GM12872 (cell line): ENCODE measurements around the gene LRP8.

Source experiments
- TF ChIP-seq, protein P1 (sequence below): IDR thresholded peaks from 3 replicates; pipeline ENCODE4 v1.5.1; 2011; ENCODE audit warnings: low read depth, mild to moderate bottlenecking, low read length, moderate library complexity; ENCODE audit not compliant: insufficient read depth

Gene LRP8

GRCh38 chr1:53346814-53347176, 18.9 kb upstream of the LRP8 start:
- TF ChIP-seq, protein P1, sequence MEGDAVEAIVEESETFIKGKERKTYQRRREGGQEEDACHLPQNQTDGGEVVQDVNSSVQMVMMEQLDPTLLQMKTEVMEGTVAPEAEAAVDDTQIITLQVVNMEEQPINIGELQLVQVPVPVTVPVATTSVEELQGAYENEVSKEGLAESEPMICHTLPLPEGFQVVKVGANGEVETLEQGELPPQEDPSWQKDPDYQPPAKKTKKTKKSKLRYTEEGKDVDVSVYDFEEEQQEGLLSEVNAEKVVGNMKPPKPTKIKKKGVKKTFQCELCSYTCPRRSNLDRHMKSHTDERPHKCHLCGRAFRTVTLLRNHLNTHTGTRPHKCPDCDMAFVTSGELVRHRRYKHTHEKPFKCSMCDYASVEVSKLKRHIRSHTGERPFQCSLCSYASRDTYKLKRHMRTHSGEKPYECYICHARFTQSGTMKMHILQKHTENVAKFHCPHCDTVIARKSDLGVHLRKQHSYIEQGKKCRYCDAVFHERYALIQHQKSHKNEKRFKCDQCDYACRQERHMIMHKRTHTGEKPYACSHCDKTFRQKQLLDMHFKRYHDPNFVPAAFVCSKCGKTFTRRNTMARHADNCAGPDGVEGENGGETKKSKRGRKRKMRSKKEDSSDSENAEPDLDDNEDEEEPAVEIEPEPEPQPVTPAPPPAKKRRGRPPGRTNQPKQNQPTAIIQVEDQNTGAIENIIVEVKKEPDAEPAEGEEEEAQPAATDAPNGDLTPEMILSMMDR = no peak

DNA sequence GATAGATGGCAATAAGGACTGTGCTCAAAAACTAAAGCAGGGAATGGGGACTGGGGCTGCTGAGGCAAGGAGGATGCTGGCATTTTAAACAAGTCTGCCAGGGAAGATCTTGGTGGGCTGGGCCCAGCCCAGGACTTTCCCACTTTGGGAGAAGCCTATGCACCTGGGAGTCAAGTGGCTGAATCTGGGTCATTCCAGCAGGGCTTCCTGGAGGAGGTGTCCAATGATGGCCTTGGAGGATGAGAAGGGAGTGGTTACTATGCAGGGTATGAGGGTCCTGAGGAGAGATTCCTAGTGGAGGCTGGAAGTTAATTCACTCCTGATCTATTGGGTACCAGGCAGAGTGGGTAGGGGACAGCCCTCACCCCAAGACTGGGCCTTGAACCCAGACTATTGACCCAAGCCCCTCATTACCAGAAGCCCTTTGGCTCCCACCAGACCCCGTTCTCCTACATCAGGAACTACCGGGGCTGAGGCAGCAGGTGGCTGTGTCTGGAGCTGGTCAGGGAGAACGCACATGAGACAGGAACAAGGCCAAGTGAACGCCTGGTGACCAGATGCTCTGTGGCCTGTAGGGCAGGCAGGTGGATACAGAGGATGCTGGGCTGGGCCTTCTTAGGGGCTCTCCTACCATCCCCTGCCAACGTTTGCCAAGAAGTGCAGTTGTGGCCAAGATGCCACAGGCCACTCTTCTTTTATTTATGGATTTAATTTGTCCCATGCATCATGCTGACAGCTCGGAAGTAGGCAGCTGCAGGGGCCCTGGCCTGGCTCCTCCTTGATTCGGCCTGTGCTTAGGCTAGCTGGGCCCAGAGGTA, 18.3 kb upstream of the LRP8 start:
- TF ChIP-seq, protein P1 = no peak

GRCh38 chr1:53344921-53345838, 17.3 kb upstream of the LRP8 start:
- TF ChIP-seq, protein P1 = no peak

DNA sequence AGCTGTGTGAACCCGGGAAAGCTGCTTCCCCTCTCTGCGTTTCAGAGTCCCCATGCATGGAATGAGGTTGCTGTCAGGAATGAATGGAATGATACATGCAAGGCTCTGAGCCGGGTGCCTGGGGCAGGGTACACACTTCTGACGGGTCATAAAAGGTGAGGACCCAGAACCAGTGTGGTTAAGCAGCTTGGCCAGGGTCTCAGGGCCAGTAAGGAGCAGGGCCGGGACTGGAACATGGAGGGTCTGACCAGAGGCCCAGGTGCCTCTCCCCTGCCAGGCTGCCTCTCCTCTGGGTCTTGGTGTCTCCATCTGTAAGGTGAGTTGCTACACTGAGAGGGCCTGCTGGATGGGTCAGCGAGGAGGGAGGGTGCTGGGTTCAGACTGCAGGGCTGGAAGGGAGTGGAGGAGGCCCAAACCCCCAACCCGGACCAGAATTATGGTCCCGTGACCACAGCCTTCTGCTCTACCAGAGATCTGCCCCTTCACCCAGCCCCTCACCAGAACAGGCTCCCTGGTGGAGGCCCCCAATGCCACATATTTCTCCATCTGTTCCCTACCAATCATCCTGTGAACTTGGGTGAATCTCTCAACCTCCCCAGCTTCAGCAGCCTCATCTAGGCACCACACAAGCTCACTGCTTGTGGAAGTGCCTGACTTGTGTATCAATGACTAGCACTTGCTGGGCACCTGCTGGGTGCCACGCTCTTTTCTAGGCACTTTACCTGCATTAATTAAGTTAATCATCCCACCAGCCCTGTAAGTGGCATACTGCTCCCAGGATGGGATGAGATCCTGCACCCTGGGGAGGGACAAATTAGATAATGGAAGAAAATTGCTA, 16.2 kb upstream of the LRP8 start:
- TF ChIP-seq, protein P1 = no peak

GRCh38 chr1:53342735-53343470, 15.0 kb upstream of the LRP8 start:
- TF ChIP-seq, protein P1 = no peak

GRCh38 chr1:53341961-53342707, 14.3 kb upstream of the LRP8 start:
- TF ChIP-seq, protein P1 = no peak
